Left kidney (tissue), 2 donors: ENCODE data around the gene DCUN1D1. TPM values are rescaled to one million over a fixed set of nuclear protein-coding genes. Genes with fewer than 3 reads are reported as not detected.

Experiments used
- DNase-seq: peaks from one replicate; pipeline ENCODE4 v3.0.0-alpha.2; 2013
- polyA plus RNA-seq: library from polyadenylated mRNA; unstranded; fragments of 120-200 nt; gene quantifications from one replicate; pipeline ENCODE4 v1.2.1, GENCODE V29; 2013; ENCODE audit not compliant: insufficient read length

DCUN1D1 gene
- polyA plus RNA-seq, 1 donor = 62.2 TPM

GRCh38 chr3:182978387-182978786, 2.0 kb downstream of the DCUN1D1 start:
- DNase-seq = no peak

DNA sequence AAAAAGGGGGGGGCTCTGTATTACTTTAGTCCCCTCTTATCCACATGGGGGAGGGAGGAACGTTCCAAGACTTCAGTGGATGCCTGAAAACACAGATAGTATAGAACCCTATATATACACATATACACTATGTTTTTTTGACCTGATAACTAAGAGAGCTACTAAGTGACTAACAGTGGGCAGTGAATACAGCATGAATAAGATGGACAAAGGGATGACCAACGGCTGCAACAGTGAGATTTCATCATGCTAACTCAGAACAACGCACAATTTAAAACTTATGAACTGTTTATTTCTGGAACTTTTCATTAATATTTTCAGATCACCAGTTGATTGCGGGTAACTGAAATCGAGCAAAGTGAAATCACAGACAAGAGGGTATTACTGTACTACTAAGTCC, 7.3 kb downstream of the DCUN1D1 start:
- no peak for DNase-seq

DNA sequence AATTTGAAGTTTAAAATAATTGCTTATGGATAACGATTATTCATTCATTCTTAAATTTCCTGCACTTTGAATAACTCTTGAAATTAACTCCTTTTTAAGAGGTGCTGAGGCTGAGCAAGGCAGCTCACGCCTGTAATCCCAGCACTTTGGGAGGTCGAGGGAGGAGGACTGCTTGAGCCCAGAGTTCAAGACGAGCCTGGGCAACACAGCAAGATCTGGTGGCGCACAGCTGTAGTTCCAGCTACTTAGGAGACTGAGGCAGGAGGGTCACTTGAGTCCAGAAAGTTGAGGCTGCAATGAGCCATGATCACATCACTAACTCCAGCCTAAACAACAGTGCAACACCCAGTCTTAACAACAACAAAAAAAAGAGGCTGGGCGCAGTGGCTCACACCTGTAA, 8.0 kb downstream of the DCUN1D1 start:
- no peak for DNase-seq

DNA sequence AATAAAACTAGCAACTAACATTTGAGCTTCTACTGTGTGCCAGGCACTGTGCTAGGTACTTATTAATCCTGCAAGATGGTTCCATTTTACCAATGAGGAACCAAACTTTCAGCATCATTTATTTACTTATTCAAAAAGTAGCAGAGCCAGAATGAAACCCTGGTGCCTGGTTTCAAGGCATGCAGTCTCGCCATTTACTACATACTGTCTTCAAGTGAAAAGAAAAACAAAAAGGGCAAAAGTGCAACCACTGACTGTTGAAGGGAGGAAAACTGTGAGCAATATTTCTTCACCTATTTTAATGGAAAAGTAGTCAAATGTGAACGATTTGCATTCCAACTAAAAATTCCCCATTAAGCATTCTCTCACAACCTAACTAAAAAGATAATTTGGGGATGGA, 8.7 kb downstream of the DCUN1D1 start:
- DNase-seq = peak; percentile 41

DNA sequence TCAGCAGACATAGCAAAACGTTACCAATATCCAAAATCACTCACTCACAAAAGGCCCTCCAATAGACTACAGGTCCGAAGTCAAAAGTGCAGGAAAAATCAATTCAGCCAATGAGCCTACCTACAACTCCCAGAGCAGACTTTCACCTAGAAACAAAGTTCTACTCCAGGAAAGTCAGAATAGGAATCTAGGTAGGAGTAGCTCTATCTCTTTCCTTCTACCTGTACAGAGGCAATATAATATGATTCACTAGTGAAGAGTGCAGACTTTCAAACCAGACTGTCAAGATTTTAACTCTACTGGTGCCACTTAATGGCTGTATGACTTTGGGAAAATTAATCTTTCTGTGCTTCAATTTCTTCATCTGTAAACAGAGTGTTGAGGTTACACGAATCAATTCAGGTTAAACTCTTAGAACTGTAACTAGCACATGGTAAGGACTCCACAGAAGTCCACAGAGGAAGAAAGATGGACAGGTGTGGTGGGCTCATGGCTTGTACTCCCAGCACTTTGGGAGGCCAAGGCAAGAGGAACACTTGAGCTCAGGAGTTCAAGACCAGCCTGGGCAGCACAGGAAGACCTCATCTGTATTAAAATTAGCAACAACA, 9.4 kb downstream of the DCUN1D1 start:
- DNase-seq = no peak

DNA sequence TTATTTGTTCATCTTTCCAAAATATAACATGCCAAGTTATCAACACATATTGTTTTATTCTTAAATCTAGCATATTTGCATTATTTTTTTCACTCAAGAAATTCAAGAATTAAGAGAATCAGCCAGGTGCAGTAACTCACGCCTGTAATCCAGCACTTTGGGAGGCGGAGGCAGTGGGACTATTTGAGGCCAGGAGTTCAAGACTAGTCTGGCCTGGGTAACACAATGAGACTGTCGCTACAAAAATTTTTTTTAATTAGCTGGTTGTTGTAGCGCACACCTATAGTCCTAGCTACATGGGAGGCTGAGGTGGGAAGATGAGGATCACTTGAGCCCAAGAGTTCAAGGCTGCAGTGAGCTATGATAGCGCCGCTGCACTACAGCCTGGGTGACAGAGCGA, 10.5 kb downstream of the DCUN1D1 start:
- no peak for DNase-seq

DNA sequence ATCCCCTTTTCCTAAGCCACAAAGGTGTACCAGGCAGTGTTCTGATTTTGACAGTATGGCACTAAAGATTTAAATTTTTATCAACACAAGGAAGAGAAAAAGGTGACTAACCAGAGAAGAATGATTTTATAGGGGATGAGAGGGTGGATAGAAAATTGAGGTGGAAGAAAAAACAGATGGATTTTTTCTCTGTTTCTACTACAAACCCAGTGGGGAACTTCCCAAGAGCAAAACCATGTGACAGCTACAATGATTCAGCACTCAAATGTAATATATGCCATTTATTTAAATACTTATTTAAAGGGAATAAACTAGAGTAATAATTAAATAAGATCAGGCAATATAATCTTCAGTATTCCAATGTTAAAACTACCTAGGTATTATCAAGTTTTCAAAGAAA, 11.1 kb downstream of the DCUN1D1 start:
- DNase-seq = no peak

GRCh38 chr3:182967218-182968204, 12.8 kb downstream of the DCUN1D1 start:
- DNase-seq = no peak

DNA sequence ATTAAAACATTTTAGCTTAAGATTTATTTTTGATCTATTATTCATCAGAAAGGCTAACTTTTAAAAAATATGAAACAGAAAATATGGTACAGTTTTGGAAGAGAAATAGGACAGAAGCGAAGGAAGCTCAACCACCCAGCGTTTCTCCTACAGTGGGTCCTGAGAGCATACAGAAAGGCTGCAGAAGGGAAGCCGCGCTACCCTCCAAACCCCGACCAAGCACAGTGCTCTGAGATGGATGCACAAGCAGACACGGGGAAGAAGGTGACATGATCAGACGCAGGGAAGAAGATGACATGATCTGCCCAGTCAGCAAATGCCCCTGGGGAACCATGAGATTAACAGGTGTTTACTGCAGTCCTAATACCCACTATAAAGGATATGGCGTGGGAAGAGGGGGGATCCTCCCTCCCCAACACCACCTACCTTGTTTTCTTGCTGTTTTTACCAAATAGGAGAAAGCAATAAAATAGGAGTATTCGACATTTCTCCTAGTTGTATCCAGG, 14.4 kb downstream of the DCUN1D1 start:
- DNase-seq = no peak

- no peak for DNase-seq
Measured at GRCh38 chr3:182964179-182964578, 16.2 kb downstream of the DCUN1D1 start.

DNA sequence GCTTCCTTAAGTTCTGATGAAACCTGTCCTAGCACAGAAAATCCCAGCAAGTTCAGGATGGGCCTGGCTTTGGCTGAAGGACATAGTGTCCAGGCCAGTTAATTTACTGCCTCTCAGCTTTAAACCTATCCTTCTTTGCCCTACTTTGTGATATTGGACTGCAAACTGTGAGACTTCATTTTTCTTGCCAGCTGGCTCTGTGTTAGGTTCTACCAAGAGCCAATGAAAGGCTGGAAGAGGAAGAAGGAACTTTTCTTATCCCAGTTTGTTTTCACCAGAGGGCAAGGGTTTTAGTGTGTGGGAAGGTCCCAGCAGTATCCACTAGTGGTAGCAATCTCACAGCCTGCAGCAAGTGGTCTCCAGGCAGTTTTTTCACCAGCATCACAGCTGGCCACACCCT, 18.2 kb downstream of the DCUN1D1 start:
- no peak for DNase-seq

DNA sequence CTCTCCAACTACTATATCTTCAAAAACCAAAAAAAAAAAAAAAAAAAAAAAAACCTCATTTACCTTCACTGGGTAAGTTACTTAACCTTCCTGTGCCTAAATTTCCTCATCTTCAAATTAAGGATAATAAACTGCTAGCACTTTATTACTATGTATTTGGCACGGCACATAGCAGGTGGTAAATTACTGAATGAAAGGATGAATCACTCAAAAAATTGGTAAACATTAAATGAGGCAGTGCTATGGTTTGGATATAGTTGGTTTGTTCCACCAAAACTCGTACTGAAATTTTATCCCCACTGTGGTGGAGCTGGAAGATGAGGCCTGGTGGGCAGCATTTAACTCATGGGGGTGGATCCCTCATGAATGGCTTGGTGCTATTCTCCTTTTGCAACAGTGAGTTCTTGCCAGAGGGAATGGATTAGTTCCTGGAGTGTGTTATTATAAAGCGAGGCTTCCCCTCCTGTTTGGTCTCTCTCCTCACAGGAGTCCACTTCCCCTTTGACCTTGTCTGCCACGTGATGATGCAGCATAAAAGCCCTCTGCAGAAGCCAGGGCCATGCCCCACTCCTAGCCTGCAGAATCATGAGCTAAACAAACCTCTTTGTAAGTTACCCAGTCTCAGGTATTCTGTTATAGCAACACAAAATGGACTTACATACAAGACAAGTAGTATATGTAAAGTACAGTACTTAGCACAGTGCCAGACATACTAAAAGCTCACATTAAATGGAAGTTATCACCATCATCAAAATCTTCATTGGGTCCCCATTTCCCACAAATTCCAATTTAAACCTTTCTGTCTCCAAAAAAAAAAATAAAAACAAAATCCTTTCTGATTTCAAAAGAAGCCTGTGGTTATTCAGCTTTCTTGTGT, 20.6 kb downstream of the DCUN1D1 start:
- DNase-seq = no peak

DNA sequence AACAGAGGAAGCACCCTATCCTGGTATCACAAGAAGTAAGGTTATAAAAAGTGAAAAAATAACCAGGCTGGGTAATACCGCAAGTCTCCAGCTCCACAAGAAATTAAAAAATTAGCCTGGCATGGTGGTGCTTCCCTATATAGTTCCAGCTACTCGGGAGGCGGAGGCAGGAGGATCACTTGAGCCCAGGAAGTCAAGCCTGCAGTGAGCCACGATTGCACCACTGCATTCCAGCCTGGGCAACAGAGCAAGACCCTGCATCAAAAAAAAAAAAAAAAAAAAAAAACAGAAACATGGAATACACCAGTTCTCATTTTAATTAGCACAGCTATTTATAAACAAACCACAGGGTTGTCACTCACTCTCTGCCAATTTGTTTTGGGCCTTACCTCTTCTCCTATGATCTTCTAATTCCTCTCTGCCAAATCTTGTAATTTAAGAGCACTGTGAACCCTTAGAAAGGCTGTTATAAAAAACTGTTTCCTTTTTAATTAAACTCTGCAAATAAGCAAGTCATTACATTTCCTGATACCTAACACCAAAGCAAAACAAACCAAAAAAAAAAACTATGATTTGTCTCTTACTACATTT, 22.6 kb downstream of the DCUN1D1 start:
- DNase-seq = no peak

DNA sequence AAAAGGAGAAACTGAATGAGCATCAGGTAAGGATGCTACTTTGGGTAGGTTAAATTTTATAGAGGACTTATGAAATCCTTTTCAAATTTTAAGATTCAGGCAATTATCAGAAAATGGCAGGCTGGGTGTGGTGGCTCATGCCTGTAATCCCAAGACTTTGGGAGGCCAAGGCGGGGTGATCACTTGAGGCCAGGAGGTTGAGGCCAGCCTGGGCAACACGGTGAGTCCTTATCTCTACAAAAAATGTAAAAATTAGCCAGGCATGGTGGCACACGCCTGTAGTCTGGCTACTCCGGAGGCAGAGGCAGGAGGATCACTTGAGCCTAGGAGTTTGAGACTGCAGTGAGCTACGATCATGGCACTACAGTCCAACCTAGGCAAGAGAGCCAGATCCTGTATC, 23.1 kb downstream of the DCUN1D1 start:
- DNase-seq = no peak

- DNase-seq = no peak
Measured at GRCh38 chr3:182954553-182955235, 25.6 kb downstream of the DCUN1D1 start.

GRCh38 chr3:182949688-182950087, 30.6 kb downstream of the DCUN1D1 start:
- no peak for DNase-seq

- DNase-seq = no peak
Measured at GRCh38 chr3:182948305-182948704, 32.0 kb downstream of the DCUN1D1 start.

GRCh38 chr3:182947888-182948287, 32.5 kb downstream of the DCUN1D1 start:
- no peak for DNase-seq

DNA sequence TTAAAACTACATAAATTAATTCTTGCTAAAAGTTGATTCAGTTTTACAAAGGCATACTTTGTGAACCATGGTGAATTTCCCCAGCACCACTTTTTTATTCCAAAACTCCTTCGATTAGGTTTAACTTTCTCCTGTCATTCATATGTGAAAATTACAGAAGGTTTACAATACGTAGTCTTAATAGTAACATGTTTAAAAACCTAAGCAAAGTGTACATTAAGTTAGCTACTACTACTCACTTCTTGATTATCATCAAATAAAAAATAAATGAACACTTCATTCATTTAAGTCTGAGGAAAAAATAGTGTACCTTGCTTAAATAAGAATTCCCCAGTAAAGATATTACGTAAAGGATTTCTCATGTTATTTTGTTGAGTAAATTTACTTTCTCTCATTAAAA, 38.6 kb downstream of the DCUN1D1 start:
- no peak for DNase-seq

DNA sequence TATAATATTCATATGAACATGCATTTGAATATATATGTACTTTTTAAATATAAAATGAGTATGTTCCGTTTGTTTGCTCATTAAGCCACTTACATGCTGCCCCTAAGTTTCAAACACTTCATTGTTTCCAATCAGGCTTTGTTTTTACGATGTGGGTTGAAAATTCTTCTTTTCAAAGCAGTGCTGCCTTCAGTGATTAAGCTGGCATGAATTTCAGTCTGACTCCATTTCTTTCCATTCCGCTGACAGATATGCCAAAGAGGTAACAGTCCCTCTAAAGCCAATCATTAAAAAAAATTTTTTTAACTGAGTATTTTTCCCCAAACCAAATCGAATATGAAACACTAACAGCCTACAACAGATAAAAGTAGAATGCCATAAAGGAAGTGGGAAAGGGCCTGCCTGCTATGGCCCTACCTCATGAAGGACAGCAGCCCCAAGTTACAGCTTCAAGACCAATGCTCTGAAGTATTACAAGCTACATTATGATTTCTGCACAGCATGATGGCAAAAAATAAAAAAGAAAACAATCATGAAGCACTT, 40.0 kb downstream of the DCUN1D1 start:
- no peak for DNase-seq
